Muscle of leg (tissue), 11 donors: Measurements from ENCODE around the gene KDM1A. TPM values are rescaled to one million over a fixed set of nuclear protein-coding genes. Genes with fewer than 3 reads are reported as not detected.

Experiments
- DNase-seq: peaks from one replicate; pipeline ENCODE4 v3.0.0; 2013
- H3K27ac ChIP-seq: one replicate; pipeline ENCODE4 v1.5.1; 2013; ENCODE audit warnings: mild to moderate bottlenecking, low read length, control low read depth
- H3K27me3 ChIP-seq: one replicate; pipeline ENCODE4 v1.6.1; 2013; ENCODE audit warnings: low read length; ENCODE audit not compliant: control insufficient read depth, insufficient read depth
- H3K36me3 ChIP-seq: one replicate; pipeline ENCODE4 v1.6.1; 2013; ENCODE audit warnings: low read length; ENCODE audit not compliant: control insufficient read depth, insufficient read depth
- H3K4me1 ChIP-seq: one replicate; pipeline ENCODE4 v1.6.1; 2013; ENCODE audit warnings: low read length; ENCODE audit not compliant: control insufficient read depth, insufficient read depth
- H3K4me3 ChIP-seq: one replicate; pipeline ENCODE4 v1.5.1; 2013; ENCODE audit warnings: low read length, control low read depth
- H3K9me3 ChIP-seq: replicated peaks from 2 replicates; pipeline ENCODE4 v1.6.1; 2013; ENCODE audit warnings: low read depth, low read length; ENCODE audit not compliant: control insufficient read depth
- WGBS: methylation state at CpG from one replicate; pipeline ENCODE4 v1.1.5; 2013; ENCODE audit warnings: missing lambda C conversion rate; ENCODE audit not compliant: insufficient coverage; 5-methylcytosine and 5-hydroxymethylcytosine counted together
- polyA plus RNA-seq, 8 donors: library from polyadenylated mRNA; unstranded; fragments of 120-200 nt; gene quantifications; one replicate each; pipeline versions ENCODE4 v1.2.1 to v1.2.3, GENCODE V29; 2013; ENCODE audit warnings: inconsistent platforms in 1 of 8, low replicate concordance in 1 of 8; ENCODE audit not compliant: insufficient read length in 8 of 8, insufficient read depth in 1 of 8
- total RNA-seq: library from RNA; stranded (reverse); fragments of 120-200 nt; gene quantifications from one replicate; pipeline ENCODE4 v1.2.4, GENCODE V29; 2013

The KDM1A gene
- total and polyA plus RNA-seq, 9 donors: 67.4 to 87.2 (median 74.3) TPM

- H3K27me3 ChIP-seq: no peaks in the 10 kb centered on the region
- no peaks in the 10 kb centered on the region for H3K9me3 ChIP-seq
- no peak overlapping the region for H3K4me3 ChIP-seq
- no peak for DNase-seq
- H3K27ac ChIP-seq: no peak overlapping the region
- H3K36me3 ChIP-seq: no peaks in the 10 kb centered on the region
- no peaks in the 10 kb centered on the region for H3K4me1 ChIP-seq
Measured at GRCh38 chr1:23129846-23130245, 110.6 kb downstream of the KDM1A start.

DNA sequence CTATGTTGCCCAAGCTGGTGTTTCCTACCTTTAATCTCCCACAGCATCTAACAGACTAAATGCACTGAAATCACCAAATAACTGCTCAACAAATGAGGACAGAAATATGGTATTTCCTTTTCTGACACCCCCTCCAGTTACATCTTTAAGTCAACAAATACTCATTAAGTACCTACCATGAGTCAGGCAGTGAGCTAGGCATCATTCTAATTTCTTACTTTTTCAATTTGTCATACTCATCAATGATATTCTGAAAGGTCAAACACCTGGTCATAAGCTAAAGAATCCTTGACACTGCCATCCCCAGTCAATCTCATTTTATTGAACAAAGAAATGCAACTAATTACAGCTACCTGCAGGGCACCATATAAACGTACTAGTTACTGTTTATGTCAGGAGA, 112.8 kb downstream of the KDM1A start:
- H3K36me3 ChIP-seq: no peaks in the 10 kb centered on the region
- DNase-seq: no peak
- H3K9me3 ChIP-seq: no peaks in the 10 kb centered on the region
- H3K27ac ChIP-seq: no peak overlapping the region
- WGBS: no CpG with 5 or more reads among the region's 1 CpG
- no peaks in the 10 kb centered on the region for H3K4me1 ChIP-seq
- H3K4me3 ChIP-seq: no peak overlapping the region
- no peaks in the 10 kb centered on the region for H3K27me3 ChIP-seq

Other genes with a start within 250 kb of the KDM1A start
- not detected for gene LACTBL1, start 46.6 kb upstream of the KDM1A start, total RNA-seq
- gene LACTBL1, start 46.6 kb upstream of the KDM1A start, polyA plus RNA-seq: not detected
- not detected for gene TEX46, start 3.6 kb upstream of the KDM1A start, total RNA-seq
- under 1 TPM in 3 of 8 donors, not detected in 5; 0.34 to 0.61 (median 0.44) TPM for gene TEX46, start 3.6 kb upstream of the KDM1A start, polyA plus RNA-seq
- 12.0 TPM for gene LUZP1, start 149.4 kb downstream of the KDM1A start, total RNA-seq
- gene LUZP1, start 149.4 kb downstream of the KDM1A start, polyA plus RNA-seq: 10 to 100 TPM in 7 of 8 donors, 1 to 10 TPM in 1; 9.8 to 19.7 (median 13.6) TPM
- gene HTR1D, start 198.0 kb downstream of the KDM1A start, total RNA-seq: not detected
- under 1 TPM in 6 of 8 donors, not detected in 2; 0.05 to 0.16 (median 0.09) TPM for gene HTR1D, start 198.0 kb downstream of the KDM1A start, polyA plus RNA-seq